Kidney (tissue), 14 donors: ENCODE results near the gene PDE6D. TPM values are rescaled to one million over a fixed set of nuclear protein-coding genes. Genes with fewer than 3 reads are reported as not detected.
"Not testable (repeated sequence)": the region's sequence is repeated elsewhere in the genome, so short reads cannot be mapped to it uniquely, and the experiment has no call there.

Source experiments
- DNase-seq, 5 donors: peaks; one replicate each; pipeline ENCODE4 v3.0.0-alpha.2; 2013 to 2020
- FAIRE-seq: peaks from 2 replicates; lab custom pipeline; 2012; peaks lifted over from hg19 to GRCh38; lab: Jason Lieb, UNC
- H3K27ac ChIP-seq, 2 donors: one replicate each; pipeline ENCODE4 v1.7.0; 2013; ENCODE audit warnings: low read depth in 2 of 2, low read length in 2 of 2, inconsistent platforms in 1 of 2
- H3K27me3 ChIP-seq: one replicate; pipeline ENCODE4 v1.7.1; 2013; ENCODE audit warnings: low read length, inconsistent platforms; ENCODE audit not compliant: control insufficient read depth, insufficient read depth
- H3K36me3 ChIP-seq, 3 donors: one replicate each; pipeline versions ENCODE4 v1.7.0 to v1.7.1; 2013; ENCODE audit warnings: low read length in 3 of 3, control low read depth in 1 of 3, inconsistent platforms in 1 of 3; ENCODE audit not compliant: insufficient read depth in 3 of 3, control insufficient read depth in 2 of 3
- H3K4me1 ChIP-seq, 3 donors: one replicate each; pipeline versions ENCODE4 v1.7.0 to v1.7.1; 2013; ENCODE audit warnings: low read length in 3 of 3, inconsistent platforms in 1 of 3, low read depth in 1 of 3; ENCODE audit not compliant: control insufficient read depth in 2 of 3, insufficient read depth in 2 of 3
- H3K4me3 ChIP-seq, 3 donors: one replicate each; pipeline versions ENCODE4 v1.7.0 to v1.8.1; 2013; ENCODE audit warnings: low read length in 3 of 3, control low read depth in 1 of 3, inconsistent platforms in 1 of 3
- H3K9ac ChIP-seq, 3 donors: one replicate each; pipeline versions ENCODE4 v1.7.0 to v1.7.1; 2013; ENCODE audit warnings: low read length in 3 of 3, control low read depth in 1 of 3, inconsistent platforms in 1 of 3
- H3K9me3 ChIP-seq, 3 donors: one replicate each; pipeline versions ENCODE4 v1.7.0 to v1.7.1; 2013; ENCODE audit warnings: low read length in 3 of 3, control low read depth in 1 of 3, inconsistent platforms in 1 of 3; ENCODE audit not compliant: control insufficient read depth in 2 of 3, insufficient read depth in 1 of 3
- CTCF ChIP-seq: IDR thresholded peaks from 3 replicates; pipeline ENCODE4 v1.5.1; 2012; ENCODE audit warnings: mild to moderate bottlenecking, moderate library complexity, borderline replicate concordance; ENCODE audit not compliant: insufficient read depth; ENCODE audit errors: extremely low read depth
- intact Hi-C: fragments of 100-400 bp; cut with DNase I; formaldehyde crosslinking; loops from one replicate; pipeline ENCODE4 v1.11.1; 2022
- polyA plus RNA-seq: library from polyadenylated mRNA; stranded (reverse); fragments of 350-450 nt; fragmentation: Illumina TruSeq; extraction: RNeasy Lipid Tissue Mini Kit (QIAGEN cat#74804); gene quantifications from one replicate; pipeline ENCODE4 v1.2.3, GENCODE V29; 2014; ENCODE audit warnings: low read depth, low replicate concordance; ENCODE audit not compliant: insufficient read depth
- total RNA-seq: library from RNA; stranded (reverse); fragmentation: NEBNext Ultra II Directional; extraction: Animal tissue kit (Norgen Biotek cat#: 25700); gene quantifications from one replicate; pipeline ENCODE4 v1.2.1, GENCODE V29; 2021
- donor health status: control.
- donor health status: control.
- donor health status: control.
- donor health status: control.
- donor health status: control.
- donor health status: DM: yes; HTN: yes; CAD: no.
- donor health status: Normal renal cell carcinoma (clear cell type).

Gene PDE6D
- total and polyA plus RNA-seq, 2 donors from 2014 or later = 21.7 to 28.2 TPM

GRCh38 chr2:231764124-231764523 lies 17.0 kb downstream of the PDE6D start:
- Histone ChIP-seq H3K36me3 (no peaks in the 10 kb centered on the region), H3K4me3 (no peak overlapping the region), H3K4me1 (no peaks in the 10 kb centered on the region), H3K9me3 (no peaks in the 10 kb centered on the region), H3K9ac (no peak overlapping the region), H3K27ac (no peak overlapping the region), H3K27me3 (no peaks in the 10 kb centered on the region)
- intact Hi-C loops = no loop called here
- FAIRE-seq (no peak), DNase-seq (no peak)
- TF ChIP-seq CTCF = no peak

GRCh38 chr2:231761735-231762134 lies 19.3 kb downstream of the PDE6D start:
- intact Hi-C loops = no loop called here
- H3K27ac ChIP-seq = no peak overlapping the region
- DNase-seq (no peak), FAIRE-seq (no peak)
- H3K4me3 ChIP-seq = no peak overlapping the region
- no peaks in the 10 kb centered on the region for H3K27me3 ChIP-seq
- no peak for TF ChIP-seq CTCF
- no peaks in the 10 kb centered on the region for H3K36me3 ChIP-seq
- no peaks in the 10 kb centered on the region for H3K4me1 ChIP-seq
- no peak overlapping the region for H3K9ac ChIP-seq
- H3K9me3 ChIP-seq = no peaks in the 10 kb centered on the region

- Histone ChIP-seq H3K9ac (no peak overlapping the region), H3K4me1 (no peaks in the 10 kb centered on the region), H3K9me3 (no peaks in the 10 kb centered on the region), H3K4me3 (no peak overlapping the region), H3K27ac (no peak overlapping the region), H3K36me3 (no peaks in the 10 kb centered on the region), H3K27me3 (no peaks in the 10 kb centered on the region)
- DNase-seq (no peak), FAIRE-seq (no peak)
- intact Hi-C loops = no loop called here
- no peak for TF ChIP-seq CTCF
These were observed 29.0 kb downstream of the PDE6D start for GRCh38 chr2:231752061-231752460.

- no peak for TF ChIP-seq CTCF
- intact Hi-C loops = no loop called here
- Histone ChIP-seq H3K9ac (no peak overlapping the region), H3K4me1 (no peaks in the 10 kb centered on the region), H3K9me3 (no peaks in the 10 kb centered on the region), H3K27me3 (no peaks in the 10 kb centered on the region), H3K27ac (no peak overlapping the region), H3K36me3 (no peaks in the 10 kb centered on the region), H3K4me3 (no peak overlapping the region)
- DNase-seq (no peak), FAIRE-seq (no peak)
These were observed 29.9 kb downstream of the PDE6D start for GRCh38 chr2:231751042-231751815.

- H3K4me1 ChIP-seq, H3K27me3 ChIP-seq, H3K9ac ChIP-seq, H3K27ac ChIP-seq, H3K36me3 ChIP-seq, H3K4me3 ChIP-seq, DNase-seq, FAIRE-seq, intact Hi-C loops, H3K9me3 ChIP-seq: not testable (repeated sequence)
These were observed 32.1 kb downstream of the PDE6D start for GRCh38 chr2:231749016-231749415.
